H1 (cell line): ENCODE measurements around the gene THBS4. TPM values are rescaled to one million over a fixed set of nuclear protein-coding genes. Genes with fewer than 3 reads are reported as not detected.

Experiments
- CTCF ChIA-PET: fragments of 300-600 bp; sonication (Branson Sonifier 250); formaldehyde crosslinking; loops from one replicate; lab custom pipeline; 2021; ENCODE audit not compliant: partially characterized antibody; lab: Charles Lee
- POLR2A ChIA-PET: fragments of 300-600 bp; sonication (Branson Sonifier 250); formaldehyde crosslinking; loops from one replicate; lab custom pipeline; 2021; ENCODE audit warnings: inconsistent platforms; ENCODE audit not compliant: partially characterized antibody; lab: Charles Lee
- DNase-seq, 2 experiments: peaks; one replicate each; pipeline versions ENCODE4 v3.0.0 to v3.0.0-alpha.2; 2010 to 2022; ENCODE audit warnings: low spot score in 2 of 2, low read depth in 1 of 2, mixed read lengths in 1 of 2
- FAIRE-seq: peaks from 2 replicates; lab custom pipeline; 2011; peaks lifted over from hg19 to GRCh38; lab: Jason Lieb, UNC
- H2AFZ ChIP-seq: 2 replicates; pipeline ENCODE4 v1.8.1; 2012; ENCODE audit warnings: low read length, inconsistent platforms
- H2AK5ac ChIP-seq: 2 replicates; pipeline ENCODE4 v1.6.1; 2013; ENCODE audit warnings: low read depth, low read length
- H2BK120ac ChIP-seq: replicated peaks from 2 replicates; pipeline ENCODE3; 2013; ENCODE audit warnings: low read depth, low read length, inconsistent platforms
- H2BK12ac ChIP-seq: 2 replicates; pipeline ENCODE4 v1.6.1; 2013; ENCODE audit warnings: low read depth, low read length
- H2BK15ac ChIP-seq: 2 replicates; pipeline ENCODE4 v1.6.1; 2013; ENCODE audit warnings: low read length
- H2BK20ac ChIP-seq: 2 replicates; pipeline ENCODE4 v1.6.1; 2013; ENCODE audit warnings: low read length
- H2BK5ac ChIP-seq: 2 replicates; pipeline ENCODE4 v1.6.1; 2013; ENCODE audit warnings: low read depth, low read length
- H3K14ac ChIP-seq: 2 replicates; pipeline ENCODE4 v1.6.1; 2013; ENCODE audit warnings: inconsistent platforms; ENCODE audit not compliant: insufficient read length
- H3K18ac ChIP-seq: 2 replicates; pipeline ENCODE4 v1.6.1; 2013; ENCODE audit warnings: low read length; ENCODE audit errors: extremely low read depth
- H3K23ac ChIP-seq: 2 replicates; pipeline ENCODE4 v1.6.1; 2013; ENCODE audit warnings: inconsistent platforms; ENCODE audit not compliant: insufficient read length
- H3K23me2 ChIP-seq: 2 replicates; pipeline ENCODE4 v1.6.1; 2013; ENCODE audit warnings: low read depth, low read length
- H3K27ac ChIP-seq: 2 replicates; pipeline ENCODE4 v1.6.1; 2011; ENCODE audit warnings: low read depth, low read length, inconsistent platforms
- H3K27me3 ChIP-seq, 4 experiments: replicated peaks in 1 of 4; 1 replicate in 1 of 4; 2 replicates in 3 of 4; pipeline versions ENCODE4 v1.6.1 to v1.8.1; 2011 to 2013; ENCODE audit warnings: low read length in 3 of 4, mild to moderate bottlenecking in 3 of 4, inconsistent platforms in 2 of 4, mixed read lengths in 2 of 4, moderate library complexity in 1 of 4; ENCODE audit not compliant: control insufficient read depth in 3 of 4, insufficient read depth in 3 of 4; ENCODE audit errors: extremely low read depth in 1 of 4
- H3K36me3 ChIP-seq, 4 experiments: 2 replicates each; pipeline versions ENCODE4 v1.6.1 to v1.8.1; 2011 to 2013; ENCODE audit warnings: mild to moderate bottlenecking in 4 of 4, low read length in 3 of 4, moderate library complexity in 2 of 4, control low read depth in 1 of 4, inconsistent platforms in 1 of 4; ENCODE audit not compliant: insufficient read depth in 4 of 4, control insufficient read depth in 2 of 4
- H3K4ac ChIP-seq: replicated peaks from 2 replicates; pipeline ENCODE3; 2013; ENCODE audit warnings: low read length, low read depth, mixed read lengths, inconsistent platforms; ENCODE audit not compliant: insufficient read length
- H3K4me1 ChIP-seq, 4 experiments: replicated peaks in 1 of 4; 1 replicate in 1 of 4; 2 replicates in 3 of 4; pipeline versions ENCODE4 v1.6.1 to v1.8.1; 2011 to 2013; ENCODE audit warnings: low read length in 3 of 4, inconsistent platforms in 2 of 4, mixed read lengths in 1 of 4; ENCODE audit not compliant: insufficient read depth in 4 of 4, control insufficient read depth in 3 of 4
- H3K4me2 ChIP-seq, 2 experiments: 2 replicates each; pipeline versions ENCODE4 v1.6.1 to v1.8.1; 2011 to 2013; ENCODE audit warnings: low read depth in 2 of 2, low read length in 2 of 2, control low read depth in 1 of 2, inconsistent platforms in 1 of 2, mild to moderate bottlenecking in 1 of 2; ENCODE audit not compliant: insufficient read depth in 1 of 2
- H3K4me3 ChIP-seq, 4 experiments: fragments of 200-600, 300-600 bp in 1 of 4; sonication (generic), shearing (Covaris generic), sonication (Bioruptor Twin) in 1 of 4; 2 replicates each; pipeline versions ENCODE4 v1.5.1 to v1.8.1; 2011 to 2016; ENCODE audit warnings: low read length in 4 of 4, low read depth in 3 of 4, control low read depth in 2 of 4, inconsistent platforms in 2 of 4, mild to moderate bottlenecking in 2 of 4, mixed read lengths in 1 of 4, moderate library complexity in 1 of 4; ENCODE audit not compliant: insufficient read depth in 2 of 4; ENCODE audit errors: extremely low read depth in 1 of 4
- H3K56ac ChIP-seq: replicated peaks from 2 replicates; pipeline ENCODE3; 2013; ENCODE audit warnings: low read depth, mild to moderate bottlenecking, mixed read lengths, low read length, inconsistent platforms; ENCODE audit not compliant: insufficient read length
- H3K79me1 ChIP-seq: 2 replicates; pipeline ENCODE4 v1.6.1; 2013; ENCODE audit warnings: low read depth, low read length, control low read depth
- H3K79me2 ChIP-seq, 2 experiments: 2 replicates each; pipeline versions ENCODE4 v1.6.1 to v1.8.1; 2012 to 2013; ENCODE audit warnings: low read length in 2 of 2, mild to moderate bottlenecking in 2 of 2, inconsistent platforms in 1 of 2; ENCODE audit not compliant: insufficient read depth in 2 of 2, control insufficient read depth in 1 of 2
- H3K9ac ChIP-seq, 4 experiments: replicated peaks in 1 of 4; 1 replicate in 1 of 4; 2 replicates in 3 of 4; pipeline versions ENCODE4 v1.6.1 to v1.8.1; 2011 to 2013; ENCODE audit warnings: low read depth in 3 of 4, low read length in 3 of 4, control low read depth in 2 of 4, mild to moderate bottlenecking in 2 of 4, moderate library complexity in 2 of 4, inconsistent platforms in 1 of 4; ENCODE audit errors: extremely low read depth in 1 of 4
- H3K9me3 ChIP-seq, 2 experiments: 2 replicates each; pipeline versions ENCODE4 v1.6.1 to v1.8.1; 2012 to 2013; ENCODE audit warnings: mild to moderate bottlenecking in 2 of 2, moderate library complexity in 2 of 2, control low read depth in 1 of 2, inconsistent platforms in 1 of 2, low read depth in 1 of 2, low read length in 1 of 2, mixed read lengths in 1 of 2; ENCODE audit not compliant: insufficient read depth in 2 of 2
- H4K20me1 ChIP-seq, 2 experiments: replicated peaks in 1 of 2; 2 replicates each; pipeline versions ENCODE3 to v1.8.1; 2011 to 2013; ENCODE audit warnings: inconsistent platforms in 2 of 2, low read length in 2 of 2, mild to moderate bottlenecking in 1 of 2; ENCODE audit not compliant: insufficient read depth in 2 of 2, control insufficient read depth in 1 of 2
- H4K5ac ChIP-seq: 2 replicates; pipeline ENCODE4 v1.6.1; 2013; ENCODE audit warnings: low read length, low read depth, mixed read lengths, inconsistent platforms; ENCODE audit not compliant: insufficient read length
- H4K8ac ChIP-seq: 2 replicates; pipeline ENCODE4 v1.8.0; 2013; ENCODE audit warnings: mild to moderate bottlenecking, moderate library complexity, low read length, inconsistent platforms; ENCODE audit not compliant: insufficient read depth; ENCODE audit errors: extremely low read depth
- H4K91ac ChIP-seq: replicated peaks from 2 replicates; pipeline ENCODE3; 2013; ENCODE audit warnings: low read length, mixed read lengths, inconsistent platforms; ENCODE audit not compliant: insufficient read length
- EP300 ChIP-seq, 2 experiments: IDR thresholded peaks; 1 replicate in 1 of 2; 2 replicates in 1 of 2; pipeline ENCODE4 v1.6.1; 2011 to 2012; ENCODE audit warnings: low read depth in 2 of 2, low read length in 2 of 2, mild to moderate bottlenecking in 2 of 2, borderline replicate concordance in 1 of 2, inconsistent platforms in 1 of 2, moderate library complexity in 1 of 2
- ZNF274 ChIP-seq: IDR thresholded peaks from 2 replicates; pipeline ENCODE4 v1.7.0; 2012; ENCODE audit warnings: low read length, borderline replicate concordance; ENCODE audit errors: extremely low read depth
- WGBS, 2 experiments: shearing (Covaris generic) in 1 of 2; methylation state at CpG; one replicate each; pipeline versions ENCODE4 v1.1.6 to v1.1.7; 2013 to 2015; ENCODE audit warnings: low lambda C conversion rate in 2 of 2, mixed read lengths in 2 of 2, inconsistent platforms in 1 of 2, low coverage in 1 of 2, missing lambda C conversion rate in 1 of 2; ENCODE audit not compliant: insufficient replicate concordance in 2 of 2, insufficient coverage in 1 of 2, insufficient read length in 1 of 2; ENCODE audit errors: extremely low coverage in 1 of 2, missing lambda C conversion rate in 1 of 2; 5-methylcytosine and 5-hydroxymethylcytosine counted together
- polyA plus RNA-seq, 7 experiments: library from polyadenylated mRNA; depleted of rRNA in 3 of 7; stranded (reverse) in 5 of 7; unstranded in 2 of 7; fragments of >200 nt in 5 of 7; fragments of 200-250 nt in 2 of 7; gene quantifications; 1 replicate in 5 of 7; 2 replicates in 1 of 7; 4 replicates in 1 of 7; pipeline versions ENCODE4 v1.2.1 to v1.2.3, GENCODE V29; 2011 to 2013; ENCODE audit warnings: missing spikeins in 2 of 7, mixed read lengths in 2 of 7
- total RNA-seq: library from RNA; stranded (reverse); fragmentation: NEBNext Ultra II Directional; extraction: Animal tissue kit (Norgen Biotek cat#: 25700); gene quantifications from 2 replicates; pipeline ENCODE4 v1.2.1, GENCODE V29; 2021

THBS4 gene
- total and polyA plus RNA-seq, 2 of the 8 experiments (the other 6 are each of a cell fraction or from before 2014, with no cell fraction given): 12.8 to 25.4 TPM

- H3K56ac ChIP-seq: no peak overlapping the region
- no peak overlapping the region for H2BK20ac ChIP-seq
- CTCF ChIA-PET: interaction anchor here (1.0 to 1.7 kb wide), 3 partner anchors 22 to 47 kb away, joined by 3 to 7 read pairs (median 3); no protein-coding TSS in a partner anchor
- H3K79me2 ChIP-seq: no peaks in the 10 kb centered on the region
- peaks cover 4 to 32% (median 21%) of the 10 kb centered on the region in 4 experiments; a peak in 6 of 7 replicates for H3K27me3 ChIP-seq
- no peaks in the 10 kb centered on the region for H4K20me1 ChIP-seq
- H2BK5ac ChIP-seq: no peak overlapping the region
- no peaks in the 10 kb centered on the region; the same call in 1 of the 2 replicates for H3K23me2 ChIP-seq
- no peak overlapping the region for H2BK12ac ChIP-seq
- H4K8ac ChIP-seq: no peak overlapping the region
- TF ChIP-seq ZNF274 (no peak), EP300 (IDR thresholded peaks at IDR 0.05; ENCODE audit: borderline replicate concordance in 1 of 2, low read depth in 2 of 2, low read length in 2 of 2) (no peak)
- no peaks in the 10 kb centered on the region for H3K36me3 ChIP-seq
- H2AK5ac ChIP-seq: no peak overlapping the region
- no peak for DNase-seq
- 73% methylated on average over 5 of the region's 5 CpGs; no CpG with 5 or more reads in 1 of the 2 experiments for WGBS, 2 experiments
- POLR2A ChIA-PET: no interaction called here
- H2AFZ ChIP-seq: no peak overlapping the region
- no peak overlapping the region for H4K5ac ChIP-seq
- no peak overlapping the region for H3K23ac ChIP-seq
- FAIRE-seq: no peak
- H4K91ac ChIP-seq: no peak overlapping the region
- H3K14ac ChIP-seq: no peak overlapping the region
- H3K4me1 ChIP-seq: peaks cover 0 to 3% (median 1%) of the 10 kb centered on the region in 4 experiments; a peak in 3 of 7 replicates
- no peak overlapping the region for H3K4ac ChIP-seq
- no peak overlapping the region for H3K4me3 ChIP-seq
- H2BK15ac ChIP-seq: no peak overlapping the region
- no peaks in the 10 kb centered on the region for H3K79me1 ChIP-seq
- H3K18ac ChIP-seq: no peak overlapping the region
- no peak overlapping the region for H3K27ac ChIP-seq
- no peaks in the 10 kb centered on the region for H3K9me3 ChIP-seq
- no peak overlapping the region for H3K9ac ChIP-seq
- no peak overlapping the region for H3K4me2 ChIP-seq
- no peak overlapping the region for H2BK120ac ChIP-seq
These were observed 2.2 kb downstream of the THBS4 start for GRCh38 chr5:80037366-80037765.
